ENCODE data around the gene NCKAP5L.

NCKAP5L gene

DNA sequence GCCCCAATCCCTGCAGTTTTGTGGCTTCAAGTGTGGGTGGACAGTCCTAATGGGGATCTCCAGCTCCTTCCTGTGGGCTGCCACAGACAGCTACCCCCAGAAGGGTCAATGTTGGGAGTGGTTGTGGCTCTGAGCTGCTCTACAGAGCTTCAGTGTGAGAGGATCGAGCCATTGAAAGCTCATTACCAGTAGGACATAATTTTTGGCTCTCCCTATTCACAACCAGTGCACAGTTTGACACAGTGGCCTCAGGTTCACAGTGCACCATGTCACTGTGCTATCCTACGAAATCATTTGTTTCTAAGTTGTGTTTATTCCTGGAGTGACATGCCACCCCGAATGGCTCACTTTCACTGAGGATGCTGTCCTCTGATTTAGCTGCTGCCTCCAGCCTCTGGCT is 64.1 kb downstream of the NCKAP5L start:
- Histone ChIP-seq H3K4me1 (ENCODE audit: control insufficient read depth, insufficient read depth, low read length, poor library complexity, severe bottlenecking) (peaks cover 35% of the 10 kb centered on the region), H3K36me3 (ENCODE audit: control insufficient read depth, insufficient read depth, low read length) (peaks cover 44% of the 10 kb centered on the region), H3K27ac (ENCODE audit: insufficient read depth, low read length, poor library complexity, severe bottlenecking) (peak overlapping the region; percentile 59), H3K9me3 (ENCODE audit: control insufficient read depth, low read length) (no peaks in the 10 kb centered on the region), H3K4me3 (ENCODE audit: insufficient read depth, low read depth, low read length, poor library complexity, severe bottlenecking) (no peak overlapping the region), H3K27me3 (replicated peaks; ENCODE audit: control insufficient read depth, insufficient read depth, low read length, poor library complexity, severe bottlenecking) (no peaks in the 10 kb centered on the region)
- DNase-seq: no peak

DNA sequence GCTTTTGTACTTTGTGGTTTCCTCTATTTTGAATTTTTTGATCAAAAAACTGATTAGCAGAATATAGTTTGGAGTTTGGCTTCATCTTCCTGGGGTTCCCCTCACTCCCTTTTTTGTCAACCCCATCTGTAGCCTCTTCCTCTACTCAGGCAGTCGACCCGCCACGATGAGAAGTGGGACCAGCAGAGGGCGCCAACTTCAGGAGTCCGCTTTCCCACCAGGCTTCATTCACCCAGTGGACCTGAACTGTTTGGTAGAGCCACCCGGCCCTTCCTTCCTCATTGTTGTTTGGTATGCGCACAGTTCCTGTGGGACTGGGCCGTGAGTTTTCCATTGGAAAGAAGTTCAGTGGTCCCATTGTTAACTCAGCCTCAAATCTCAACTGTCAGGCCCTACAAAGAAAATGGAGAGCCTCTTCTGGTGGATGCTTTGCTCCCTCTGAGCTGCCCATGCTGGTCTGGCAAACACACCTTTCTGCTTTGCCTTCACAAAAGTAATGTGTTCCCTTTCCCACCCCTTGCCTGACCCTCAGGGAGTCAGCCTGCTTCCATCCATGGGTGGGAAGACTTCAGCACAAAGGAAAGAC is 65.1 kb downstream of the NCKAP5L start:
- Histone ChIP-seq H3K9me3 (ENCODE audit: control insufficient read depth, low read length) (no peaks in the 10 kb centered on the region), H3K36me3 (ENCODE audit: control insufficient read depth, insufficient read depth, low read length) (peaks cover 54% of the 10 kb centered on the region), H3K27ac (ENCODE audit: insufficient read depth, low read length, poor library complexity, severe bottlenecking) (peak overlapping the region; percentile 59), H3K27me3 (replicated peaks; ENCODE audit: control insufficient read depth, insufficient read depth, low read length, poor library complexity, severe bottlenecking) (no peaks in the 10 kb centered on the region), H3K4me3 (ENCODE audit: insufficient read depth, low read depth, low read length, poor library complexity, severe bottlenecking) (no peak overlapping the region), H3K4me1 (ENCODE audit: control insufficient read depth, insufficient read depth, low read length, poor library complexity, severe bottlenecking) (peaks cover 35% of the 10 kb centered on the region)
- peak; percentile 62 to 73 (median 68) for DNase-seq

DNA sequence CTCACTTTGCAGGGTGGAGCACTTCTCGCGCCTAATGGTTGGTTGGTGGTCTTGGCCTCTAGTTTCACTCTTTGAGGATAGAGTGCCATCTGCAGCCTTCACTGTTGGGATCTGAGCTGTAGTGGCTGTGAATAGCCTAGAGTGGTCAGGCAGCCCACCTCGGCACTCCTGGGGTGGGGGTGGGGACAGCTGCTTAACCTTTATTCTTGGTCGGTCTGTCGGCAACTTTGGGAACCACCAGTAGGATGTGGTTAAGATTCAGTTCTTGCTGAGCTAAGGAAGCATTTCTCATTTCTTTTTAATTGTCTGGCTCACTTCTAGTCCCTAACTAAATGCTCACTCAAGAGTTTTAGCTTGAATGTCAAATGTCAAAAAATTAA is 65.8 kb downstream of the NCKAP5L start:
- no peak for DNase-seq
- no peaks in the 10 kb centered on the region for H3K9me3 ChIP-seq (ENCODE audit: control insufficient read depth, low read length)
- H3K36me3 ChIP-seq (ENCODE audit: control insufficient read depth, insufficient read depth, low read length): peaks cover 60% of the 10 kb centered on the region
- peak overlapping the region; percentile 59 for H3K27ac ChIP-seq (ENCODE audit: insufficient read depth, low read length, poor library complexity, severe bottlenecking)
- H3K4me3 ChIP-seq (ENCODE audit: insufficient read depth, low read depth, low read length, poor library complexity, severe bottlenecking): no peak overlapping the region
- H3K4me1 ChIP-seq (ENCODE audit: control insufficient read depth, insufficient read depth, low read length, poor library complexity, severe bottlenecking): peaks cover 35% of the 10 kb centered on the region
- no peaks in the 10 kb centered on the region for H3K27me3 ChIP-seq (replicated peaks; ENCODE audit: control insufficient read depth, insufficient read depth, low read length, poor library complexity, severe bottlenecking)

DNA sequence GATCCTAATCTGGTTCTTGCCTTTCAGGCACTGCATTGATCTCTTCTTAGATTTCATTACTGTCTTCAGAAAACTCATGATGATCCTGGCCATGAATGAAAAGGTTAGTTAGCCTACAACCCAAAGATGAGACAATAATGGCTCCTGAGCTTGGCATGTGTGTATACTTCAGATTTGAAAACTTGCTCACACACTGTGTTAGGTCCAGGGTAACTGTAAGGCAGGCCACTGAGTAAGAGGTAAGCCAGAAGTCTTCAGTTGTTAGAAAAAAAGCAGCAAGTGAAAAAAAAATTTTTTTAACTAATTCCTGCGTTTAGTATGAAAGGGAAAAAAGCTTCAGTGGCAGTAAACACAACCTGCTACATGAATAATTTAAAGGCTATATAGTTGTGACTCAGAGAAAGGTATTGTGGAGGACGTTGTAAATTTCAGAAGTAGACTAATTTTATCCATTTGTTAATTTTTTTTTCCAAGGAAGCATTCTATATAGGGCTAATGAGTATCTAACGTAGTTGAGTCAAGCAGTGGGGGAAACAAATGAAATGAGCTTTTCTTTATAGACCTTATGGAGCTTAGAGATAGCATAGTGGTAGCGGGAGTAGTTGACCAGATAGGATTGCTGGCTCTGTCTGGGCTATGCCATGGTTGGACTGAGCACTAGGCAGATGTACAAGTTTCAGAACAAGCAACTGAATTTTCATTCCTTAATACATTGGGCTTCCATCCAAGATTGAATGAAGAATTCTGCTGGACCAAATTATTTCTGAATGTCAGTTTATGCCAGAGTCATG is 66.3 kb downstream of the NCKAP5L start:
- H3K27me3 ChIP-seq (replicated peaks; ENCODE audit: control insufficient read depth, insufficient read depth, low read length, poor library complexity, severe bottlenecking): no peaks in the 10 kb centered on the region
- H3K36me3 ChIP-seq (ENCODE audit: control insufficient read depth, insufficient read depth, low read length): peaks cover 66% of the 10 kb centered on the region
- H3K27ac ChIP-seq (ENCODE audit: insufficient read depth, low read length, poor library complexity, severe bottlenecking): peak overlapping the region; percentile 59
- H3K4me3 ChIP-seq (ENCODE audit: insufficient read depth, low read depth, low read length, poor library complexity, severe bottlenecking): no peak overlapping the region
- DNase-seq: no peak
- H3K9me3 ChIP-seq (ENCODE audit: control insufficient read depth, low read length): no peaks in the 10 kb centered on the region
- peaks cover 35% of the 10 kb centered on the region for H3K4me1 ChIP-seq (ENCODE audit: control insufficient read depth, insufficient read depth, low read length, poor library complexity, severe bottlenecking)

DNA sequence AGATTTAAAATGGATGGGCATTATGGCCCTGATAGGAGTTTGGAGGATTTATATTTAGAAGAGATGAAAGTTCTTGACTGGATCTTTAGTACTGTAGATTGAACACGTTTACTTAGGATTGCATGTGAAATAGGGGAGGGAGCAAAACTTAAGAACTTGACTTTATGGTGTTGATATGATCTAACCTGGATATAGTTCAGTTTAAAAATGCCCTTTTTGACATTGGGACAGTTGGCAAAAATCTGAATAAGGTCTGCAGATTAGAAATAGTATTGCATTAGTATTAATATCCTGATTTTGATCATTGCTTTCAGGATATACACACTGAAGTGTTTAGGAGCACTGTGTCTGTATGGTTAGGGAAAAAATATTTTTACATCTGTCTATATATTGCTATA is 77.2 kb downstream of the NCKAP5L start:
- Histone ChIP-seq H3K9me3 (ENCODE audit: control insufficient read depth, low read length) (no peaks in the 10 kb centered on the region), H3K27ac (ENCODE audit: insufficient read depth, low read length, poor library complexity, severe bottlenecking) (peak overlapping the region; percentile 42), H3K36me3 (ENCODE audit: control insufficient read depth, insufficient read depth, low read length) (peaks cover 38% of the 10 kb centered on the region)

DNA sequence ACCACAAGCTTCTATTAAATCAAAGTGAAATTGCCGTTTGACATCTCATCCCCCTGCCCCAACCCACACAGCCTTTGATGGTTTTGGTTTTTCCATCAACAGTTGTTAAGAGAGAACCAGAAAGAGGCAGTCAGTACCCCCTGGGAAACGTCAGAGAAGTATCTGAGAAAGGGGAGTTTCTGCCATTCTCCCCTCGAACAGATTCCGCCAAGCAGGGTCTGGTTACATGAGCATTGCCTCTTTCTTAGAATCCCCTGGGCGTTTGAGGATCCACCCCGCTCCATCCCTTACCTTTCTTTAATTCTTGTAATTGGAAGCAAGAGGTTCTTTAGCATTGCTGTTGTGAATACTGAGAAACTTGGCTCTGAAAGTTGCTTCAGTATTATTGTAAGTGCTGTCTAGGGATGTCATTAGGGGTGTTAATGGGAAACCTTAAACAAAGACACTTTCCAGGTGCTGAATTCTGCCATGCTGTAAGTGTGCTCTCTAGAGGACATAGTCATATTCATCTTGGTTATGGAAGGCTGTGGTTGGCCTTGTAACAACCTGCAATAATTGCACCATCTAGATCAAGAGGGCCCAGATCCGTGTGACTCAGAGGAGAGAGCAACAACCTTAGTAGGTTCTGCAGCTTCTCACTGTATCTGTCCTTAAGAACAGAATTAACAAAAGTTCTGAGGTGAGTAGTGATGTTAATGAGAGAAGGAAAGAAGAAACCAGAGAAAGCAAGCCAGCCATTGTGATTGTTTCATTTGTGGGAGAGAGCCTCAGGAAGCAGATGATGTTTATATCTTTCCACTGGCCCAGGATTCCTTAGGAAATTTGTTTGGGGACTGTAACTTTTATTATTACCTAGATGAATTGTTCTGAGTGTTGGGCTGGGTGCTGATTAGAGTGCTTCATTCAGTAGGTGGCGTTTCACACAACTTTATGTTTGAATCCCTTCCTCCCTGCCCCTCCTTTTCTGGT is 77.9 kb downstream of the NCKAP5L start:
- DNase-seq: peak in 1 of 3 donors; percentile 3
- H3K27me3 ChIP-seq (replicated peaks; ENCODE audit: control insufficient read depth, insufficient read depth, low read length, poor library complexity, severe bottlenecking): no peaks in the 10 kb centered on the region
- H3K9me3 ChIP-seq (ENCODE audit: control insufficient read depth, low read length): no peaks in the 10 kb centered on the region
- H3K4me3 ChIP-seq (ENCODE audit: insufficient read depth, low read depth, low read length, poor library complexity, severe bottlenecking): peak overlapping the region; percentile 5
- peaks cover 31% of the 10 kb centered on the region for H3K36me3 ChIP-seq (ENCODE audit: control insufficient read depth, insufficient read depth, low read length)
- peak overlapping the region; percentile 42 for H3K27ac ChIP-seq (ENCODE audit: insufficient read depth, low read length, poor library complexity, severe bottlenecking)
- peaks cover 45% of the 10 kb centered on the region for H3K4me1 ChIP-seq (ENCODE audit: control insufficient read depth, insufficient read depth, low read length, poor library complexity, severe bottlenecking)

More for the DNA sequence above, 77.2 kb downstream of the NCKAP5L start:
- H3K4me3 ChIP-seq (ENCODE audit: insufficient read depth, low read depth, low read length, poor library complexity, severe bottlenecking): no peak overlapping the region
- no peaks in the 10 kb centered on the region for H3K27me3 ChIP-seq (replicated peaks; ENCODE audit: control insufficient read depth, insufficient read depth, low read length, poor library complexity, severe bottlenecking)
- no peak for DNase-seq
- peaks cover 45% of the 10 kb centered on the region for H3K4me1 ChIP-seq (ENCODE audit: control insufficient read depth, insufficient read depth, low read length, poor library complexity, severe bottlenecking)

DNA sequence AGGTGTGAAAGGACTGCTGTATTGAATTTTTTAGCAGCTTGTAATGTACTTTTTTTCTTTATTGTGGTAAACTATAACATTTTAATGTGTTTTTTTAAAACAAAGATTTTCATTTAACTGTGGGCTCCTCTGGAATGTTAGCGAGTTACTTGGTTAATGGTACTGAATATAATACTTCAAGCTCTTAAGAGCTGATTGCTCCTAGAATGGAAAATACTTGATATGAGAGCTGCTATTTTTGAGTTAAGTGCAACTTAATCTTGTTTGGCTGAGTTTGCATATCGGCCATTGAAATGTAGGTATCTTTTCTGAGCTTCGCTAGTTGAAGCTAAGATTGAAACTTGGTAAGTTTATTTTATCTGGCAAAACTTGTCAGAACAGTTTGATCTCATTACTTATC is 79.4 kb downstream of the NCKAP5L start:
- H3K27ac ChIP-seq (ENCODE audit: insufficient read depth, low read length, poor library complexity, severe bottlenecking): no peak overlapping the region
- no peak for DNase-seq
- no peaks in the 10 kb centered on the region for H3K27me3 ChIP-seq (replicated peaks; ENCODE audit: control insufficient read depth, insufficient read depth, low read length, poor library complexity, severe bottlenecking)
- H3K9me3 ChIP-seq (ENCODE audit: control insufficient read depth, low read length): no peaks in the 10 kb centered on the region
- H3K4me3 ChIP-seq (ENCODE audit: insufficient read depth, low read depth, low read length, poor library complexity, severe bottlenecking): no peak overlapping the region
- peaks cover 18% of the 10 kb centered on the region for H3K36me3 ChIP-seq (ENCODE audit: control insufficient read depth, insufficient read depth, low read length)
- peaks cover 56% of the 10 kb centered on the region for H3K4me1 ChIP-seq (ENCODE audit: control insufficient read depth, insufficient read depth, low read length, poor library complexity, severe bottlenecking)

DNA sequence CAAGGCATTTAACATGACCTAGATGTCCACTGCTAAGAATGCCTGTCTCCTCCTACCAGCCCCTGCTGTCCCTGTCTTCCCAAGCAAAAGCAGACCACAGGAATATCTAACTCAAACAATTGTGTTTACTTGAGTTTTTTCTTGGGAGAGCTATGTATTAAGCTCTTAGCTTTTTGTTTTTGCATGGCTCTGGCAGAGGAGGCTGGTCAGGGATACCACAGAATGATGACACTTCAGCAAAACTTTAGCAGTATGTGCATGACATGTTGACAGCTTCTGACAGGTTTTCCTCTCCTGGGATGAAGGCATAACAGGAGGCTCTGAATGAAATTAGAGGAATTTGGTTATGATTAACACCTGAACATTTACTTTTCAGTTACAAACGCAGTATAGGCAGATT is 79.9 kb downstream of the NCKAP5L start:
- H3K27ac ChIP-seq (ENCODE audit: insufficient read depth, low read length, poor library complexity, severe bottlenecking): no peak overlapping the region

DNA sequence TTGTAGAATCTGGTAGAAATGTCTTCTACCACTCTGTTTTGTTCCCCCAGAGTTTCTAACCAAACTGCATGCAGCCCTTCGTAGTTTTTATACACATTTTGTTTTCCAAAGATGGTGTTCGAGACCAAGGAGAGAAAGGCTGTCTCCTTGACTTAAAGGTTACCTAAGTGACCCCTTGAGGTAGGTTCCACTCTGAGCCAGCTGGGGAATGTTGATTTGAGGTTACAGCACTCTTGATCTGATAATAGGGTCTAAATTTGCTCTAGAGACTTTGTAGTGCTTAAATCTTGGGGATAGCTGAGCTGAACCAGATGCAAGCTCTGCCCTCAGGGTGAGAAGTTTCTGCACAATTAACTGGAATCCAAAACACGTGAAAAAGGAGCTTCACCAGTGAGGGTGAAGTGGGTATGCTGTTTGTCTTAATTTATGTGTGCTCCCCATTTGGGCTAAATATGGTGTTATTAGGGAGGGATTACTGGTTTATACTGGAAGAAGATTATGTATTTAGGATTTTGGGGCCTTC is 83.8 kb downstream of the NCKAP5L start:
- no peaks in the 10 kb centered on the region for H3K9me3 ChIP-seq (ENCODE audit: control insufficient read depth, low read length)
- H3K4me1 ChIP-seq (ENCODE audit: control insufficient read depth, insufficient read depth, low read length, poor library complexity, severe bottlenecking): peaks cover 50% of the 10 kb centered on the region
- no peak overlapping the region for H3K4me3 ChIP-seq (ENCODE audit: insufficient read depth, low read depth, low read length, poor library complexity, severe bottlenecking)
- H3K27me3 ChIP-seq (replicated peaks; ENCODE audit: control insufficient read depth, insufficient read depth, low read length, poor library complexity, severe bottlenecking): no peaks in the 10 kb centered on the region
- H3K27ac ChIP-seq (ENCODE audit: insufficient read depth, low read length, poor library complexity, severe bottlenecking): peak overlapping the region; percentile 15
- no peaks in the 10 kb centered on the region for H3K36me3 ChIP-seq (ENCODE audit: control insufficient read depth, insufficient read depth, low read length)
- no peak for DNase-seq

More for the DNA sequence above, 79.9 kb downstream of the NCKAP5L start:
- H3K36me3 ChIP-seq (ENCODE audit: control insufficient read depth, insufficient read depth, low read length): peaks cover 13% of the 10 kb centered on the region
- H3K27me3 ChIP-seq (replicated peaks; ENCODE audit: control insufficient read depth, insufficient read depth, low read length, poor library complexity, severe bottlenecking): no peaks in the 10 kb centered on the region
- no peak overlapping the region for H3K4me3 ChIP-seq (ENCODE audit: insufficient read depth, low read depth, low read length, poor library complexity, severe bottlenecking)
- H3K9me3 ChIP-seq (ENCODE audit: control insufficient read depth, low read length): no peaks in the 10 kb centered on the region
- H3K4me1 ChIP-seq (ENCODE audit: control insufficient read depth, insufficient read depth, low read length, poor library complexity, severe bottlenecking): peaks cover 61% of the 10 kb centered on the region
- no peak for DNase-seq
